Adrenal gland (tissue), 12 donors: Measurements from ENCODE around the gene THTPA. TPM values are rescaled to one million over a fixed set of nuclear protein-coding genes. Genes with fewer than 3 reads are reported as not detected.

Experiments
- DNase-seq, 7 donors: peaks; one replicate each; pipeline ENCODE4 v3.0.0-alpha.2; 2019 to 2020
- H3K27ac ChIP-seq, 5 donors: fragments of 200-600 bp; sonication (generic) in 4 of 5; 1 replicate in 3 of 5; 2 replicates in 2 of 5; pipeline versions ENCODE4 v1.5.1 to v1.8.0; 2016 to 2020; ENCODE audit warnings: mild to moderate bottlenecking in 1 of 5
- H3K27me3 ChIP-seq: fragments of 200-600 bp; 2 replicates; pipeline ENCODE4 v1.8.0; 2021
- H3K36me3 ChIP-seq, 2 donors: fragments of 200-600 bp; replicated peaks in 1 of 2; 1 replicate in 1 of 2; 2 replicates in 1 of 2; pipeline versions ENCODE4 v1.5.1 to v1.8.0; 2018 to 2022
- H3K4me1 ChIP-seq, 2 donors: fragments of 200-600 bp; replicated peaks in 1 of 2; 1 replicate in 1 of 2; 2 replicates in 1 of 2; pipeline versions ENCODE4 v1.5.1 to v1.8.0; 2018 to 2021
- H3K4me3 ChIP-seq, 4 donors: fragments of 200-600 bp; sonication (generic) in 3 of 4; one replicate each; pipeline ENCODE4 v1.5.1; 2016 to 2018
- H3K9me3 ChIP-seq, 3 donors: fragments of 200-600 bp; sonication (generic) in 1 of 3; replicated peaks in 1 of 3; 1 replicate in 2 of 3; 2 replicates in 1 of 3; pipeline versions ENCODE4 v1.5.1 to v1.8.0; 2016 to 2021
- CTCF ChIP-seq, 6 experiments: fragments of 450-650 bp in 4 of 6; fragments of 200-600 bp in 2 of 6; sonication (generic) in 1 of 6; IDR thresholded peaks; 1 replicate in 5 of 6; 2 replicates in 1 of 6; pipeline versions ENCODE4 v1.5.1 to v1.8.0; 2016 to 2021; ENCODE audit warnings: antibody characterized with exemption in 6 of 6, mild to moderate bottlenecking in 2 of 6, moderate library complexity in 1 of 6
- POLR2A ChIP-seq, 2 donors: fragments of 450-650 bp; IDR thresholded peaks; one replicate each; pipeline ENCODE4 v1.6.1; 2017; ENCODE audit warnings: antibody characterized with exemption in 2 of 2, mild to moderate bottlenecking in 2 of 2, moderate library complexity in 1 of 2
- WGBS, 4 donors: extraction: QIAGEN DNeasy Blood & Tissue Kit in 2 of 4; methylation state at CpG; one replicate each; pipeline versions ENCODE4 v1.1.5 to v1.1.7; 2013 to 2017; 5-methylcytosine and 5-hydroxymethylcytosine counted together
- intact Hi-C, 2 donors: fragments of 100-400 bp; cut with DNase I; formaldehyde crosslinking; loops; one replicate each; pipeline versions ENCODE4 v1.14.1 to v1.15.0; 2022 to 2023
- polyA plus RNA-seq, 3 donors: library from polyadenylated mRNA; stranded (reverse); fragments of 200-250 nt in 2 of 3; fragments of 350-450 nt in 1 of 3; fragmentation: Illumina TruSeq in 1 of 3; extraction: RNeasy Lipid Tissue Mini Kit (QIAGEN cat#74804) in 1 of 3; gene quantifications; one replicate each; pipeline ENCODE4 v1.2.3, GENCODE V29; 2013 to 2014
- total RNA-seq, 9 donors: library from RNA; depleted of rRNA in 4 of 9; stranded (reverse); fragments of >200 nt in 4 of 9; fragments of 120-200 nt in 1 of 9; fragmentation: NEBNext Ultra II Directional in 1 of 9; extraction: Animal tissue kit (Norgen Biotek cat#: 25700) in 1 of 9; gene quantifications; one replicate each; pipeline versions ENCODE4 v1.1.0 to v1.2.4, GENCODE V29; 2013 to 2023
- donor health status: healthy with polysubstance abuse.
- donor health status: Bipolar disorder and iron deficiency.
- donor health status: DM: yes; HTN: yes; CAD: no.
- donor health status: DM: no; HTN: no; CAD: no.
- donor health status: DM: no; HTN: no; CAD: no.
- donor health status: DM: yes; HTN: yes; CAD: no.

THTPA gene
- total and polyA plus RNA-seq, 12 donors, result 11.2 to 41.7 (median 27.2) TPM

GRCh38 chr14:23601424-23601823, 45.4 kb downstream of the THTPA start:
- TF ChIP-seq CTCF (IDR thresholded peaks at IDR 0.05), result no peak
- TF ChIP-seq POLR2A (IDR thresholded peaks at IDR 0.05), result no peak
- Histone ChIP-seq H3K27ac (no peak overlapping the region), H3K4me3 (no peak overlapping the region), H3K4me1 (peaks cover 0 to 12% of the 10 kb centered on the region in 2 donors), H3K9me3 (no peaks in the 10 kb centered on the region), H3K36me3 (no peaks in the 10 kb centered on the region), H3K27me3 (no peaks in the 10 kb centered on the region)
- intact Hi-C loops, result no loop called here
- DNase-seq, result no peak

GRCh38 chr14:23601845-23602180, 45.7 kb downstream of the THTPA start:
- no peak for DNase-seq
- H3K36me3 ChIP-seq, result no peaks in the 10 kb centered on the region
- intact Hi-C loops, result no loop called here

GRCh38 chr14:23602181-23603095, 46.4 kb downstream of the THTPA start:
- peak in 5 of 7 donors; percentile 25 to 42 (median 32) for DNase-seq
- no peak overlapping the region for H3K4me3 ChIP-seq
- H3K9me3 ChIP-seq, result no peaks in the 10 kb centered on the region
- no peak overlapping the region for H3K27ac ChIP-seq
- no peaks in the 10 kb centered on the region for H3K27me3 ChIP-seq
- H3K36me3 ChIP-seq, result no peaks in the 10 kb centered on the region
- intact Hi-C loops, result no loop called here
- peaks cover 0 to 12% of the 10 kb centered on the region in 2 donors for H3K4me1 ChIP-seq
- TF ChIP-seq POLR2A (IDR thresholded peaks at IDR 0.05), result no peak
- TF ChIP-seq CTCF (IDR thresholded peaks at IDR 0.05), result no peak
- WGBS, 4 donors, result 63 to 69% (median 65%) methylated on average over 12 of the region's 12 CpGs

More at GRCh38 chr14:23601845-23602180, 45.7 kb downstream of the THTPA start:
- WGBS, 4 donors, result 20 to 40% (median 33%) methylated on average over 1 of the region's 1 CpG; no CpG with 5 or more reads in 1 of the 4 donors
- no peak for TF ChIP-seq CTCF (IDR thresholded peaks at IDR 0.05)
- TF ChIP-seq POLR2A (IDR thresholded peaks at IDR 0.05), result no peak
- no peaks in the 10 kb centered on the region for H3K27me3 ChIP-seq
- H3K4me1 ChIP-seq, result peaks cover 0 to 12% of the 10 kb centered on the region in 2 donors
- no peak overlapping the region for H3K27ac ChIP-seq
- no peaks in the 10 kb centered on the region for H3K9me3 ChIP-seq
- H3K4me3 ChIP-seq, result no peak overlapping the region

- H3K27ac ChIP-seq, result no peak overlapping the region
- H3K4me1 ChIP-seq, result peaks cover 0 to 12% of the 10 kb centered on the region in 2 donors
- no peaks in the 10 kb centered on the region for H3K27me3 ChIP-seq
- DNase-seq, result no peak
- H3K36me3 ChIP-seq, result no peaks in the 10 kb centered on the region
- 87 to 92% (median 89%) methylated on average over 1 to 2 of the region's 2 CpGs for WGBS, 4 donors
- H3K9me3 ChIP-seq, result no peaks in the 10 kb centered on the region
- no peak overlapping the region for H3K4me3 ChIP-seq
- intact Hi-C loops, result no loop called here
- TF ChIP-seq CTCF (IDR thresholded peaks at IDR 0.05), result no peak
- TF ChIP-seq POLR2A (IDR thresholded peaks at IDR 0.05), result no peak
These were observed 47.0 kb downstream of the THTPA start for GRCh38 chr14:23603103-23603502.
